ENCODE data around the gene COL6A2.

GRCh38 chr21:46092026-46092764, 5.7 kb upstream of the COL6A2 start:
- no peak for TF ChIP-seq CTCF (IDR thresholded peaks at IDR 0.05)
- TF ChIP-seq EZH2 (IDR thresholded peaks at IDR 0.05), result no peak

All from neural progenitor cell (in vitro differentiated cells).